HPDE6-E6E7 (cell line): ENCODE data around the gene PHACTR3.
A peak's percentile ranks its signal among the peaks of the same experiment; 100 is the strongest.
"Not testable (repeated sequence)": the region's sequence is repeated elsewhere in the genome, so short reads cannot be mapped to it uniquely, and the experiment has no call there.

Experiments used
- DNase-seq: peaks from one replicate; pipeline ENCODE4 v3.0.0; 2011; ENCODE audit warnings: missing footprints; ENCODE audit errors: extremely low spot score

Gene PHACTR3

GRCh38 chr20:59828125-59829053 is 224.0 kb downstream of the PHACTR3 start:
- no peak for DNase-seq

GRCh38 chr20:59829054-59829785 is 224.9 kb downstream of the PHACTR3 start:
- DNase-seq: no peak

- no peak for DNase-seq
Measured at GRCh38 chr20:59829786-59830664, 225.7 kb downstream of the PHACTR3 start.

GRCh38 chr20:59830665-59831023 is 226.3 kb downstream of the PHACTR3 start:
- DNase-seq: peak; percentile 44

- DNase-seq: peak; percentile 86
Measured at GRCh38 chr20:59831024-59831915, 226.9 kb downstream of the PHACTR3 start.

- no peak for DNase-seq
Measured at GRCh38 chr20:59831916-59832270, 227.6 kb downstream of the PHACTR3 start.

GRCh38 chr20:59832406-59833363 is 228.3 kb downstream of the PHACTR3 start:
- DNase-seq: no peak

DNA sequence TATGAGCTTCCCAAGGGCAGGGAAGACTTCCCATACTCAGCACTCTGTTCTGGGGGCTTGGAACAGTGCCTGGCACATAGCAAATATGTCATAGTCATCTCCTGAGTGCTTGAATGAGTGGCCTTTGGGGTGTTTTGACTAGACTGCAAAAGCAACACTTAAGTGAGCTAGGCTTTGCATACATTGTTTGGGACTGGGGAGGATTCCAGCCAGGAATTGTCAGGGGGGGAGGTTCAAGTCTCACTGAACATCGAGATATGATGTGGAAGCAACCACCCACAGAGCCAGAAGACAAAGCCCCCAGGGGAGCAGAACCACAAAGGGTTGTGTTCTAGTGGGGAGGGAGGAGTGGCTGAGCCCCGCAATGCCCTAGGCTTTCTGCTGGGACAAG is 230.7 kb downstream of the PHACTR3 start:
- DNase-seq: no peak

DNA sequence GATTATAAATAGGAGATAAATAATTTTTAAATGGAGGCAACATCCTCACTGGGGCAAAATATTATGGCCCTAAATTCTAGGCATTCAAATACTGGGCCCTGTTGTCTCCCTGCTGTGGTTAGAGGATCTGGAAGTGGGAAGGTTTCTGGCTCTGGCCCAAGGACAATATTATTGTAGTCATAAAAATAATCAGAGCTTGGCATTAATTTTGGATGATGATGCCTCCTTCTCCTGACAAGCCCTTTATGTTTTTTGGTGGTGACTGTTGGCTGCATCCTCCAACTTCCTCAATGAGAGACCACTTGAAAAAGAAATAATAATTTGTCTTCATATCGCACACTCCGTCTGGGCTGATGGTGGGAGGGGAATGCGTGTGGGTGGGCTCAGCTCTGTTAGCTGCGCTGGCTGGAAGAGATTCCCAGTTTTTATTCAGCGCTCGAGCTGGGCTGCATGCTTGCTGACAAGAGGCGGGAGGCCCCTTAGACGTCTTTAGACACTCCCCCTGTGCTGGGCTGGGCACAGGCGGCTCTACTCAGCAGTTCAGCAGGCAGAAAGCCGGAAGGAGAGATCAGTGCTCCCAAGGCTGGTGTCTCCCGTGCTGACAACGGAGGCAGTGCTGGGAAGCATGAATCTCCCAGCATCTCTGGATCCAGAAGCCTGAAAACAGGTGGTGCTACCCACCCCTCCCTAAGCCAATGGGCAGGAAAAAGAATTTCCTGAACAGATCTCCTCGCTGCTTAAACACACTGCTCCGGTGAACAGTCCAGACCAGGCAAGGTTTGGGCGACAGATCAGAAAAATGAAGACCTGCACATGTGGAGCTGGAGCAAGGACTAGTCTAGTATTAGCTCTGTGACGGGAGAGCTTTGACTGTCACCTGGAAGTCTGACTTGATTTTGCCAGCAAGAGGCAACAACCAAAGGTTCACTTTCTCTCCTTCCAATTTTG is 231.4 kb downstream of the PHACTR3 start:
- no peak for DNase-seq

DNA sequence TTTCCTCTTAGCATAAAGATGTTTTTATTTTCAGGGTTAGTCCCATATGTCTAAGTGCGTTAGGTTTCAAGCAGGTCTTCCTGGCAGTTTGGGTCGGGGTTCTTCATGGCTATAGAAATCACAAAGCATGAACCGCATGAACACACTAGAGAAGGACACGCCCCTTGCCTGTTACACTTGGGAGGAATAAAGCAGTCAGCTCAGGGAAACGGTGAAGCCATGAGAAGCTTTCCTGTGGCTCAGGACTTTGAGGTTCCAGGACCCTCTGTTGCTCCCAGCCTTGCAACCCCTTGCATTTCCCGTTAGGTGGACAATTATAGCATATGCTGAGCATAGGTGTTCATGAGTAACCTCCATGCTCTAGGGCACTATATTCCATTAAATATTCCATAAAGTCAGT is 232.4 kb downstream of the PHACTR3 start:
- DNase-seq: no peak

GRCh38 chr20:59837623-59838394 is 233.5 kb downstream of the PHACTR3 start:
- DNase-seq: no peak

DNA sequence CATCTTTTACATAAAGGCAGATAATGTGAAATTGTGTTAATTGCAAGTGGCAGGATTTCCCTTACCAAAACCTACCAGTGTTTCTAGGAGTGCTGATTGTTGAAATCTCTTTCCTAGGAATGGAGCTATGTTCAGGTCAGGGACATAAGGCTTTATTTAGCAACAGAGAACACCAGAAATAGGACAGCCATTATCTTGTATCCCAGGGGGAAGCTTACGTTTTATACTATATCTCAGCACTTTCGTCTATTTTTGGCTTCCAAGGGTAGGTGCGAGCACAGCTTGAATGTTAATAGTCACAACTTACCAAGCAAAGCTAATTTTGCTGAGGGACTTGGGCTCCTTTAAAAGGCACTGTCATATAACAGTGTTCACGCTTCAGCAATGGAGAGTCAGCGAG is 235.1 kb downstream of the PHACTR3 start:
- no peak for DNase-seq

- DNase-seq: no peak
Measured at GRCh38 chr20:59845472-59845871, 241.1 kb downstream of the PHACTR3 start.

GRCh38 chr20:59848182-59848581 is 243.8 kb downstream of the PHACTR3 start:
- no peak for DNase-seq

- DNase-seq: no peak
Measured at GRCh38 chr20:59850018-59850641, 245.8 kb downstream of the PHACTR3 start.

DNA sequence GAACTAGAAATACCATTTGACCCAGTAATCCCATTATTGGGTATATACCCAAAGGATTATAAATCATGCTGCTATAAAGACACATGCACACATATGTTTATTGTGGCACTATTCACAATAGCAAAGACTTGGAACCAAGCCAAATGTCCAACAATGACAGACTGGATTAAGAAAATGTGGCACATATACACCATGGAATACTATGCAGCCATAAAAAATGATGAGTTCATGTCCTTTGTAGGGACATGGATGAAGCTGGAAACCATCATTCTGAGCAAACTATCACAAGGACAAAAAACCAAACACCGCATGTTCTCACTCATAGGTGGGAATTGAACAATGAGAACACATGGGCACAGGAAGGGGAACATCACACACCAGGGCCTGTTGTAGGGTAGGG is 252.2 kb downstream of the PHACTR3 start:
- not testable (repeated sequence) for DNase-seq

DNA sequence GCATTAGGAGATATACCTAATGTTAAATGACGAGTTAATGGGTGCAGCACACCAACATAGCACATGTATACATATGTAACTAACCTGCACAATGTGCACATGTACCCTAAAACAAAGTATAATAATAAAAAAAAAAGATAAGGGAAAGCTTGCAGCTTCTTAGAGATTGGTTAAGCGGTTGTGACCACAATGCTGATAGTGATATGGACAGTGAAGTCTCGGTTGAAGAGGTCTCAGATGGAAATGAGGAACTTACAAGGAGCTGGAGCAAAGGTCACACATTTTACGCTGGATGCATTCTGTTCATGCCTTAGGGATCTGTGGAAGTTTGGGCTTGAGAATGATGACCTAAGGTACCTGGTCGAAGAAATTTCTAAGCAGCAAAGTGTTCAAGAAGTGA is 252.6 kb downstream of the PHACTR3 start:
- not testable (repeated sequence) for DNase-seq
